ENCODE results near the gene PTPRT.

Gene PTPRT

GRCh38 chr20:42565235-42565995 lies 624.3 kb downstream of the PTPRT start:
- no peak overlapping the region for H3K4me3 ChIP-seq (ENCODE audit: insufficient read depth, low read length, poor library complexity, severe bottlenecking)
- no peaks in the 10 kb centered on the region for H3K9me2 ChIP-seq (replicated peaks; ENCODE audit: insufficient read depth, low read length)
- no peaks in the 10 kb centered on the region for H3K36me3 ChIP-seq (ENCODE audit: low read length)
- H2AFZ ChIP-seq (ENCODE audit: low read depth, low read length, severe bottlenecking): no peak overlapping the region
- no peaks in the 10 kb centered on the region for H3F3A ChIP-seq (ENCODE audit: insufficient read depth)
- no peak overlapping the region for H3K4me2 ChIP-seq (ENCODE audit: low read depth, low read length, poor library complexity, severe bottlenecking)
- no peaks in the 10 kb centered on the region for H3K27me3 ChIP-seq (ENCODE audit: low read length)
- TF ChIP-seq CTCF (IDR thresholded peaks at IDR 0.05; ENCODE audit: insufficient read depth, low read length, poor library complexity, severe bottlenecking) (no peak), EZH2phosphoT487 (conservative IDR thresholded peaks at IDR 0.05; ENCODE audit: low read length) (no peak)
- H4K20me1 ChIP-seq (ENCODE audit: low read depth, low read length): no peaks in the 10 kb centered on the region
- H3K79me2 ChIP-seq (ENCODE audit: insufficient read depth, low read length): no peaks in the 10 kb centered on the region
- H3K9ac ChIP-seq (ENCODE audit: low read length): no peak overlapping the region
- H3K27ac ChIP-seq (ENCODE audit: low read depth, low read length): no peak overlapping the region
- no peaks in the 10 kb centered on the region for H3K9me3 ChIP-seq (ENCODE audit: insufficient read depth, low read length)

- Histone ChIP-seq H3K9me3 (ENCODE audit: insufficient read depth, low read length) (no peaks in the 10 kb centered on the region), H2AFZ (ENCODE audit: low read depth, low read length, severe bottlenecking) (no peak overlapping the region), H3K27ac (ENCODE audit: low read depth, low read length) (no peak overlapping the region), H3K9ac (ENCODE audit: low read length) (no peak overlapping the region), H3K36me3 (ENCODE audit: low read length) (no peaks in the 10 kb centered on the region), H3K4me3 (ENCODE audit: insufficient read depth, low read length, poor library complexity, severe bottlenecking) (no peak overlapping the region), H3K9me2 (replicated peaks; ENCODE audit: insufficient read depth, low read length) (no peaks in the 10 kb centered on the region), H4K20me1 (ENCODE audit: low read depth, low read length) (no peaks in the 10 kb centered on the region), H3K79me2 (ENCODE audit: insufficient read depth, low read length) (no peaks in the 10 kb centered on the region), H3K4me2 (ENCODE audit: low read depth, low read length, poor library complexity, severe bottlenecking) (no peak overlapping the region), H3K27me3 (ENCODE audit: low read length) (no peaks in the 10 kb centered on the region), H3F3A (ENCODE audit: insufficient read depth) (no peaks in the 10 kb centered on the region)
- TF ChIP-seq CTCF (IDR thresholded peaks at IDR 0.05; ENCODE audit: insufficient read depth, low read length, poor library complexity, severe bottlenecking): no peak
- TF ChIP-seq EZH2phosphoT487 (conservative IDR thresholded peaks at IDR 0.05; ENCODE audit: low read length): no peak
These were observed 630.0 kb downstream of the PTPRT start for GRCh38 chr20:42559665-42560064.

GRCh38 chr20:42556575-42556974 lies 633.1 kb downstream of the PTPRT start:
- Histone ChIP-seq H2AFZ (ENCODE audit: low read depth, low read length, severe bottlenecking) (no peak overlapping the region), H3K27ac (ENCODE audit: low read depth, low read length) (no peak overlapping the region), H3K36me3 (ENCODE audit: low read length) (no peaks in the 10 kb centered on the region), H3K9me3 (ENCODE audit: insufficient read depth, low read length) (no peaks in the 10 kb centered on the region), H4K20me1 (ENCODE audit: low read depth, low read length) (no peaks in the 10 kb centered on the region), H3K9me2 (replicated peaks; ENCODE audit: insufficient read depth, low read length) (no peaks in the 10 kb centered on the region), H3K4me3 (ENCODE audit: insufficient read depth, low read length, poor library complexity, severe bottlenecking) (no peak overlapping the region), H3F3A (ENCODE audit: insufficient read depth) (no peaks in the 10 kb centered on the region), H3K4me2 (ENCODE audit: low read depth, low read length, poor library complexity, severe bottlenecking) (no peak overlapping the region), H3K9ac (ENCODE audit: low read length) (no peak overlapping the region), H3K79me2 (ENCODE audit: insufficient read depth, low read length) (no peaks in the 10 kb centered on the region), H3K27me3 (ENCODE audit: low read length) (no peaks in the 10 kb centered on the region)
- no peak for TF ChIP-seq EZH2phosphoT487 (conservative IDR thresholded peaks at IDR 0.05; ENCODE audit: low read length)
- no peak for TF ChIP-seq CTCF (IDR thresholded peaks at IDR 0.05; ENCODE audit: insufficient read depth, low read length, poor library complexity, severe bottlenecking)

All from SU-DHL-6 (cell line).